OCI-LY1 (cell line): ENCODE results near the gene GSTM2.

Experiments used
- EZH2 ChIP-seq: fragments of 200-600 bp; sonication (generic), shearing (Covaris generic); IDR thresholded peaks from 2 replicates; pipeline ENCODE4 v1.8.0; 2017; ENCODE audit warnings: borderline replicate concordance, mixed run types, mild to moderate bottlenecking, antibody characterized with exemption, low read length, moderate library complexity, mixed read lengths
- TF ChIP-seq, protein P1 (sequence below): fragments of 200-600 bp; sonication (generic), shearing (Covaris generic); IDR thresholded peaks from 2 replicates; pipeline ENCODE4 v1.5.1; 2017; ENCODE audit warnings: mild to moderate bottlenecking, antibody characterized with exemption, low read length, moderate library complexity, mixed read lengths

DNA sequence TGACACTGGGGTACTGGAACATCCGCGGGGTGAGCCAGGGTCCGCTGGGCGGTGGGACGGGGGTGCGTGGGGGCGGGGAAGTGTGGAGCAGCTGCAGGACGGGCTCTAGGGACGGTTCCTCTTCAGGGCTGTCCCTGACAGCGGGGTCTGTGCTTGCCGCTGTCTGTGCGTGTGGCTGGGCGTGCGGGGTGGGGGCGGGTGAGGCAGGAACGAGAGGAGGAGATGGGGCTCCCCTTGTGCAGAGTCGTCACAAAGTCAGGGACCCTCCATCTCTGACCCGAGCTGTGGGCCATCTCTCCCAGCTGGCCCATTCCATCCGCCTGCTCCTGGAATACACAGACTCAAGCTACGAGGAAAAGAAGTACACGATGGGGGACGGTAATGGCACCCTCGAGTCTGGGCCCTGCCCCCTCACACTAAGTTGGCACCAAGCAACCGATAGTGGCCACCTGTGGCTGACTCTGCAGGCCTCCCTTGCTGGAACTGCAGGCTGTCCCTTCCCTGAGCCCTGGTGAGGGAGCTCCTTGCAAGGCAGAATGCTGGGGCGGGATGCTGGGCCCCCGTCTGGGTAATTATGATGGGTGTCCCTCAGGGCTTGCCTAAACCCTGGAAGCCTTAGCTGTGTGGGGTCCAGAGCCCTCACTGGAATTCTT, 392 bp downstream of the GSTM2 start:
- TF ChIP-seq, protein P1, sequence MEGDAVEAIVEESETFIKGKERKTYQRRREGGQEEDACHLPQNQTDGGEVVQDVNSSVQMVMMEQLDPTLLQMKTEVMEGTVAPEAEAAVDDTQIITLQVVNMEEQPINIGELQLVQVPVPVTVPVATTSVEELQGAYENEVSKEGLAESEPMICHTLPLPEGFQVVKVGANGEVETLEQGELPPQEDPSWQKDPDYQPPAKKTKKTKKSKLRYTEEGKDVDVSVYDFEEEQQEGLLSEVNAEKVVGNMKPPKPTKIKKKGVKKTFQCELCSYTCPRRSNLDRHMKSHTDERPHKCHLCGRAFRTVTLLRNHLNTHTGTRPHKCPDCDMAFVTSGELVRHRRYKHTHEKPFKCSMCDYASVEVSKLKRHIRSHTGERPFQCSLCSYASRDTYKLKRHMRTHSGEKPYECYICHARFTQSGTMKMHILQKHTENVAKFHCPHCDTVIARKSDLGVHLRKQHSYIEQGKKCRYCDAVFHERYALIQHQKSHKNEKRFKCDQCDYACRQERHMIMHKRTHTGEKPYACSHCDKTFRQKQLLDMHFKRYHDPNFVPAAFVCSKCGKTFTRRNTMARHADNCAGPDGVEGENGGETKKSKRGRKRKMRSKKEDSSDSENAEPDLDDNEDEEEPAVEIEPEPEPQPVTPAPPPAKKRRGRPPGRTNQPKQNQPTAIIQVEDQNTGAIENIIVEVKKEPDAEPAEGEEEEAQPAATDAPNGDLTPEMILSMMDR, result no peak
- no peak for TF ChIP-seq EZH2
